TTC549 (cell line): ENCODE results near the gene RBM12.
"Not testable (repeated sequence)": the region's sequence is repeated elsewhere in the genome, so short reads cannot be mapped to it uniquely, and the experiment has no call there.

Source experiments
- FAIRE-seq: peaks from 2 replicates; lab custom pipeline; 2012; peaks lifted over from hg19 to GRCh38; lab: Jason Lieb, UNC

Gene RBM12

GRCh38 chr20:35664466-35665206, at the start of gene RBM12, which contains the start of gene CPNE1:
Gene RBM12 (minus strand): TSS chr20:35664900. CDS start chr20:35655322, 9,578 bp downstream.
Gene CPNE1 (minus strand): TSS chr20:35664900. CDS start chr20:35632923, 31,977 bp downstream.
- no peak for FAIRE-seq

- no peak for FAIRE-seq
Observed at GRCh38 chr20:35714127-35714526, 49.4 kb upstream of the RBM12 start.

- FAIRE-seq, result not testable (repeated sequence)
Observed at GRCh38 chr20:35713120-35713519, 48.4 kb upstream of the RBM12 start.

- no peak for FAIRE-seq
Observed at GRCh38 chr20:35711588-35712209, 47.0 kb upstream of the RBM12 start.

- no peak for FAIRE-seq
Observed at GRCh38 chr20:35710884-35711587, 46.3 kb upstream of the RBM12 start.

- no peak for FAIRE-seq
Observed at GRCh38 chr20:35710039-35710438, 45.3 kb upstream of the RBM12 start.

GRCh38 chr20:35709259-35709658, 44.6 kb upstream of the RBM12 start:
- no peak for FAIRE-seq

GRCh38 chr20:35708502-35708901, 43.8 kb upstream of the RBM12 start:
- no peak for FAIRE-seq

GRCh38 chr20:35706591-35707529, 42.2 kb upstream of the RBM12 start:
- FAIRE-seq, result not testable (repeated sequence)

- not testable (repeated sequence) for FAIRE-seq
Observed at GRCh38 chr20:35705894-35706293, 41.2 kb upstream of the RBM12 start.

- FAIRE-seq, result no peak
Observed at GRCh38 chr20:35704514-35705261, 40.0 kb upstream of the RBM12 start.

- FAIRE-seq, result no peak
Observed at GRCh38 chr20:35702824-35703695, 38.4 kb upstream of the RBM12 start.

- no peak for FAIRE-seq
Observed at GRCh38 chr20:35702051-35702823, 37.5 kb upstream of the RBM12 start.

GRCh38 chr20:35700625-35701148, 36.0 kb upstream of the RBM12 start:
- no peak for FAIRE-seq

- FAIRE-seq, result no peak
Observed at GRCh38 chr20:35699957-35700624, 35.4 kb upstream of the RBM12 start.

- no peak for FAIRE-seq
Observed at GRCh38 chr20:35699127-35699956, 34.6 kb upstream of the RBM12 start, which contains the start of the genes NFS1 and ROMO1. Gene NFS1 (minus strand): TSS chr20:35699352. CDS start chr20:35699288, 64 bp downstream. Gene ROMO1 (plus strand): TSS chr20:35699405. CDS start chr20:35699633, 228 bp downstream.
